ENCODE data around the gene VCY.
"Not testable (repeated sequence)": the region's sequence is repeated elsewhere in the genome, so short reads cannot be mapped to it uniquely, and the experiment has no call there.

The VCY gene

GRCh38 chrY:13986373-13986772 is at the start of gene VCY:
Gene VCY (minus strand): TSS chrY:13986473. CDS start chrY:13986440, 33 bp downstream.
- DNase-seq: not testable (repeated sequence)

GRCh38 chrY:14030395-14030794 is 44.1 kb upstream of the VCY start:
- DNase-seq: not testable (repeated sequence)

- not testable (repeated sequence) for DNase-seq
These were observed 25.6 kb upstream of the VCY start for GRCh38 chrY:14011916-14012315.

- not testable (repeated sequence) for DNase-seq
These were observed 43.9 kb downstream of the VCY start for GRCh38 chrY:13942406-13942805.
